ENCODE measurements around the gene UNC5B.

GRCh38 chr10:71177651-71178199, 34.6 kb upstream of the UNC5B start:
- TF ChIP-seq POLR2A (IDR thresholded peaks at IDR 0.05) = no peak
- no peak for TF ChIP-seq CTCF (IDR thresholded peaks at IDR 0.05)
- no peak for TF ChIP-seq POLR2AphosphoS5 (IDR thresholded peaks at IDR 0.05)

All from upper lobe of left lung (tissue), 4 donors.